GM21825 (cell line): ENCODE measurements around the gene TBCC.

Experiments used
- ATAC-seq: cut with Tn5 transposase; IDR thresholded peaks from one replicate; pipeline ENCODE4 v1.9.1; 2021; ENCODE audit warnings: mild to moderate bottlenecking, moderate library complexity; ENCODE audit not compliant: unreplicated experiment

Gene TBCC

GRCh38 chr6:42745640-42746462 lies at the start of gene TBCC:
Gene TBCC, minus strand, starts transcription at chr6:42746103. Its CDS starts 30 bp downstream, at chr6:42746073.
- ATAC-seq: peak; percentile 70

DNA sequence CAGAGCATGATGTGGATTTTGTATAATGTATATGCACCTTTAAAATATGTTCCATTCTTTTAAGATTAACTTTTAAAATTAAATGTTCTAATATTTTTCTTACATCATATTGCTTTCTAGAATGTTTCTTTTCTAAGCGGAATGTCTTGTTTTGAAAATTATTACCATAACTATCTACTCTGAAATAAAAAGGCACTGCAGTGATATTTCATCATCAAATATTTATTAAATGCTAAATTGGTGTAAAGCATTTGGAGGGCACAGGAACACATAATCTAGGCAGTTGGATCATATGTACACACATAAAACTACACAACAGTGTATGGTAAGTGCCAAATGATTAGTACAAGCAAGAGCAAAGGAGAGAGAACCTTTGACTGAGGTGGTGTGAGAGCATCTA lies 49.7 kb upstream of the TBCC start:
- ATAC-seq: no peak

DNA sequence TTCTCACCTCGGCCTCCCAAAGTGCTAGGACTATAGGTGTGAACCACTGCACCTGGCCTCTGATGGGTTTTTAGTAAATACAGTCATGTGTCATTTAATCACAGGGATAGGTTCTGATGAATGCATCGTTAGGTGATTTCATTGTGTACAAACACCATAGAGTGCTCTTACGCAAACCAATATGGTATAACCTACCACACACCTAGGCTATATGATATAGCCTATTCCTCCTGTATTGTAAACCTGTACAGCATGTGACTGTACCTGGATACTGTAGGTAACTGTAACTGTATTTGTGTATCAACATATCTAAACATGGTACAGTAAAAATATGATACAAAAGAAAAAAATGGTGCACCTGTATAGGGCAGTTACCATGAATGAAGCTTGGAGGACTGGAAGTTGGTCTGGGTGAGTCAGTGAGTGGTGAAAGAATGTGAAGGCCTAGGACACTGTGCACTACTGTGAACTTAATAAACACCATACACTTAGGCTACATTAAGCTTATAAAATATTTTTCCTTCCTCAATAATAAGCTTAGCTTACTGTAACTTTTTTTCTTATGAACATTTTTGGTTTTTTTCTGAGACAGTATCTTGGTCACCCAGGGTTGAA lies 45.9 kb upstream of the TBCC start:
- no peak for ATAC-seq

DNA sequence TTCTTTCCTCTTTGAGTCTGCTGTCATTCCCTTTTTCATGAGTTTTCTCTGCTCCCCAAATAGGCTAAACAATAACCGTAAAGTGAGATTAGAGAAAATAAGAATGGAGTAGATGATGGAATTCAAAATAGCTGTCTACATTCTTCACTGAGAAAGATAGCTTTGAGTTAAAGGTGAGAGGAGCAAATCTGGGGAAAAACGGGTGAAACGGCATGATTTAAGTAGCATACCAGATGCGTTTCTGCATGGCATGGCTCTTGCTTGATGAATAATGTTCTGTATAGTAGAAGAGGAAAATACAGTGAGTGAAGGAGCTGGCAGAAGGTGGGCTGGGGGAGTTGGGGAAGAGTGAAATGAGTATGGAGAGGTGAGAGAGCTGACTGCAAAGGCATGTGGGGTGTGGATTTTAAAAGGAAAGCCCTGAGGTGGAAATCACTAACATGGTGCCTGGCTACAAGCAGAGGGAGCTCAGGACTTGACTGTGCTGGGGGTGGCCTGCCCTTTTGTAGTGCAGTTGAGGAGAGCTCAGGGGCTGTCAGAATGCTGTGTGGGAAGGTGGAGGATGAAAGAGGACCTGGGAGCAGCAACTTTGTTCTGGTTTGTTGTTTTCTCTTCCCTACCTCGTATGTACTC lies 44.8 kb upstream of the TBCC start:
- no peak for ATAC-seq

GRCh38 chr6:42788671-42789070 lies 42.8 kb upstream of the TBCC start:
- no peak for ATAC-seq

GRCh38 chr6:42787063-42787472 lies 41.2 kb upstream of the TBCC start:
- ATAC-seq: no peak

GRCh38 chr6:42786525-42786985 lies 40.7 kb upstream of the TBCC start:
- ATAC-seq: no peak

- no peak for ATAC-seq
Observed at GRCh38 chr6:42784717-42785498, 39.0 kb upstream of the TBCC start.

- no peak for ATAC-seq
Observed at GRCh38 chr6:42783876-42784642, 38.2 kb upstream of the TBCC start.

DNA sequence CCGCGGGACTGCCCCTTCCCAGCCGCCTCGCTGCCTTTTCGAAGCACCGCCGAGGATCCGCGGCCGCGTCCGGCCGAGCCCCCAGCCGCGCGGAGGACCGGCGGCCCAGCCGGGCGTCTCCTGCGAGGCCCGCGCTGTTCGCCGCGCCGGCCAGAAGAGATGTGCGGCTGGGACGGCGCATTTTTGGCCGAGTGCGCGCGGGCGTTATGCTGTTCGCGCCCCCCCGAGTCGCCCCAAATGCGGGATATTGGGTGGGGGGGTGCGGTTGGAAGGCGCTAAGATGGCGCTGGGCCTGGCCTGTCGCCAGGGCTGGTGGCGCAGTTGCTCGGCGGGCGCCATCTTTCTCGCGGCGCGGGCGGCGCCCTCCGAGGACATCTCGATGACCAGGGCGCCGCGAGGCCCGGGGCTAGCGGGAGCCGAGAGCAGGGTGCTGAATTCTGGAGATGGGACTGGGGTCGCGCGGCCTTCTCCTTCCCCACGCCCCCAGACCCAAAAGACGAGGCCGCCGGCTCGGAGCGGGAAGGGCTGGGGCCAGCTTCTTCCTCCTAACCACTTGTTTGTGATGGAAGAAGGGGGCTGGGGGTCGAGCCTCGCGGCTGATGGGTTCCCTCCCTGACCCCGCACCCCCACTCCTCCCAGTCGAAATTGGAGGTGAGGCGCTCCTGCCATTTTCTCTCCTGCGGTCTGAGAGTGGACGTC lies 37.4 kb upstream of the TBCC start:
- peak; percentile 42 for ATAC-seq

GRCh38 chr6:42782689-42783176 lies 36.8 kb upstream of the TBCC start:
- ATAC-seq: peak; percentile 10

GRCh38 chr6:42781796-42782688 lies 36.1 kb upstream of the TBCC start, which contains the start of gene BICRAL:
Gene BICRAL, plus strand, starts transcription at chr6:42782052. Its CDS starts 39,971 bp downstream, at chr6:42822023.
- ATAC-seq: peak; percentile 3

DNA sequence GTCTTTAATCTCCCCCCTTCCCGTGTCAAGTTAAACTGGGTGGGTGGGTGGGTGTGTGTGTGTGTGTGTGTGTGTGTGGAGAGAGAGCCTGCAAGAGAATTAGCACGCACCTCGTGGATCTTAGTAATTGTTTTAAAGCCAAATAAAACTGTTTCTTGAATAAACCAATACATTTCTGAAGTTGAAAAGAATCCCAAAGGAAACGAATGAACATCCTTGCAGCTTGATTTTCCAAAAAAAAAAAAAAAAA lies 35.6 kb upstream of the TBCC start:
- no peak for ATAC-seq

- ATAC-seq: no peak
Observed at GRCh38 chr6:42779521-42779920, 33.6 kb upstream of the TBCC start.

DNA sequence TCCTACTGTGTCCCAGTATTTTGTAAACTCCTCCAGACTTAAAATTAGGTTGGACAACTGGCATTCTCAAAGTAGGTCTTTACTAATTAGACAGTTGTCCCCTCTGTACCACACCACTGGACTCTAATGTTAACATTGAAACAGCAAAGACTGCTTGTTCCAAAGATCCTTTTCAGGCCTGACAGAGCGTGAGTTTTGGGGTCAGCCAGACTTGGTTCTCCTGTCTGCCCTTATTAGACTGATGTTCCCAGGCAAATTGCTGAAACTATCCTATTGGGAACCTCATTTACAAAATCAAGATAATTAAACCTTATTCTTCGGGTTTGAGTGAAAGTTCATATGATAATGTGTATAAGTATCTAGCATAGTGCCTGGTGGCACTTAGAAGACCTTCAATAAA lies 32.2 kb upstream of the TBCC start:
- ATAC-seq: no peak

- ATAC-seq: no peak
Observed at GRCh38 chr6:42777126-42777822, 31.4 kb upstream of the TBCC start.

DNA sequence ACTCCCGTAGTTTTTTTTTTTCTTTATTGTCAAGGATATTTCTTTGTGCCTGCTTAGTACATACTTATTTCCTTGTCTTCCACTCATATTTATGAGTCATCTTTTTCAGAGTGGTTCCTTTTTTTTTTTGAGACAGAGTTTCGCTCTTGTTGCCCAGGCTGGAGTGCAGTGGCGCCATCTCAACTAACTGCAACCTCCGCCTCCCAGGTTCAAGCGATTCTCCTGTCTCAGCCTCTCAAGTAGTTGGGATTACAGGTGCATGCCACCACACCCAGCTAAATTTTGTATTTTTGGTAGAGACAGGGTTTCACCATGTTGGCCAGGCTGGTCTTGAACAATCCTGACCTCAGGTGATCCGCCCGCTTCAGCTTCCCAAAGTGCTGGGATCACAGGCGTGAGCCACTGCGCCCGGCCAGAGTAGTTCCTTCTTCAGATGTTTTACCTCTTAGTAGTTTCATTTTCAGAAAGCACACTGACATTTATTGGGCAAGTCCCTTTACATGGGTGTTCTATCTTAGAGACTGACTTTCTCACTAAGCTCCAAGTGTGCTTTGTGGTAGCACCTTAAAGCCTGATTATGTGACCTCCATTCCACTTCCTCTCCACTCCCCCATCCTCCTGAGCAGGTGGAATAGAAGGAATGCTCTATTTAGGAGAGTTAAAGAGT lies 29.1 kb upstream of the TBCC start:
- ATAC-seq: peak; percentile 42

- no peak for ATAC-seq
Observed at GRCh38 chr6:42774201-42774600, 28.3 kb upstream of the TBCC start.
